Muscle layer of duodenum (tissue), 2 donors: ENCODE data around the gene TNFAIP3.

Source experiments
- H3K27ac ChIP-seq: one replicate; pipeline ENCODE4 v1.7.0; 2013; ENCODE audit warnings: mild to moderate bottlenecking, low read length
- H3K27me3 ChIP-seq: one replicate; pipeline ENCODE4 v1.7.0; 2013; ENCODE audit warnings: low read depth, mild to moderate bottlenecking, control low read depth, low read length
- H3K36me3 ChIP-seq, 2 donors: one replicate each; pipeline ENCODE4 v1.7.0; 2013; ENCODE audit warnings: low read length in 2 of 2, control low read depth in 1 of 2, mild to moderate bottlenecking in 1 of 2; ENCODE audit not compliant: insufficient read depth in 2 of 2, control insufficient read depth in 1 of 2
- H3K4me1 ChIP-seq, 2 donors: one replicate each; pipeline ENCODE4 v1.7.0; 2013; ENCODE audit warnings: low read length in 2 of 2, mild to moderate bottlenecking in 2 of 2, control low read depth in 1 of 2, moderate library complexity in 1 of 2; ENCODE audit not compliant: insufficient read depth in 2 of 2, control insufficient read depth in 1 of 2
- H3K4me3 ChIP-seq, 2 donors: one replicate each; pipeline ENCODE4 v1.7.0; 2013; ENCODE audit warnings: low read length in 2 of 2, low read depth in 1 of 2, mild to moderate bottlenecking in 1 of 2
- H3K9me3 ChIP-seq, 2 donors: one replicate each; pipeline ENCODE4 v1.7.0; 2013; ENCODE audit warnings: low read length in 2 of 2, control low read depth in 1 of 2, mild to moderate bottlenecking in 1 of 2; ENCODE audit not compliant: control insufficient read depth in 1 of 2
- donor health status: healthy.

The TNFAIP3 gene

GRCh38 chr6:137906020-137906472, 39.0 kb downstream of the TNFAIP3 start:
- no peak overlapping the region for H3K4me3 ChIP-seq
- no peaks in the 10 kb centered on the region for H3K36me3 ChIP-seq

DNA sequence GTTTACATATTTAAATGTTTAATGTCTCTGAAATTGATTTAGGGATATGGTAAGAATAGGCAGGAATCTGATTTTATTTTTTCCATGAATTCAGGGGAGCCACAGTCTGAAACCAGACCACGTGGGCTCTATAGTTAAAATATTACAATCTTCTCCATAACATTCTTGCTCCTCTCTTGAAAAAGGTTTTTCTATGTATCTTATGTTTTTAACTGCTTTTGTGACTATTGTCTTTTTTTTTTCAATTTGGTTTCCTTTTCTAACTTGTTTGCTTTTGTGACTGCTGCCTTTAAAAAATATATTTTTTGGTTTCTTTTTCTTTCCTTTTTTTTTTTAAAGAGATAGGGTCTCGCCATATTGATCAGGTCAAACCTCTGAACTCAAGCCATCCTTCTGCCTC, 40.1 kb downstream of the TNFAIP3 start:
- H3K9me3 ChIP-seq = no peaks in the 10 kb centered on the region
- H3K27me3 ChIP-seq = no peaks in the 10 kb centered on the region
- no peak overlapping the region for H3K27ac ChIP-seq
- H3K4me3 ChIP-seq = no peak overlapping the region
- H3K4me1 ChIP-seq = no peaks in the 10 kb centered on the region
- no peaks in the 10 kb centered on the region for H3K36me3 ChIP-seq

More at GRCh38 chr6:137906020-137906472, 39.0 kb downstream of the TNFAIP3 start:
- H3K4me1 ChIP-seq = no peaks in the 10 kb centered on the region
- H3K9me3 ChIP-seq = no peaks in the 10 kb centered on the region
- no peak overlapping the region for H3K27ac ChIP-seq
- H3K27me3 ChIP-seq = no peaks in the 10 kb centered on the region

DNA sequence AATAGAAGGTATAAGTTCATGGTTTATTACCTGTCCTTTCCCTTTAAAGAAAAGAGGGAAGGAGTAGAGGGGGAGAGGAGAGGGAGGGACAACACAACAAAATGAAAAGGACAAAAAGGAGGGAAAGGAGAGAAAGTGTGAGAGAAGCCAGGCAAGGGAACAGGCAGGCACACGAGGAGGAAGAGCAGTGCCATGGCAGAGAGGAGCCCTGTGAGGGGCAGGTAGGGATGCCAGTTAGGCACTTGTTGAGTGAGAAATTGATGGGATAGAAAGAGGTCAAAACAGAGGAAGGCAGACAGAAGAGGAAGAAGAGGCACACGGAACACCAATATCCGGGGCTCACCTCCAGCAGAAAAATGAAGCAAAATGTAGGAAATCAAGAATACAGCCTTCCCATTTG, 42.5 kb downstream of the TNFAIP3 start:
- Histone ChIP-seq H3K4me1 (no peaks in the 10 kb centered on the region), H3K9me3 (peaks cover 0 to 3% of the 10 kb centered on the region in 2 donors), H3K27me3 (no peaks in the 10 kb centered on the region), H3K27ac (no peak overlapping the region), H3K4me3 (no peak overlapping the region), H3K36me3 (no peaks in the 10 kb centered on the region)

DNA sequence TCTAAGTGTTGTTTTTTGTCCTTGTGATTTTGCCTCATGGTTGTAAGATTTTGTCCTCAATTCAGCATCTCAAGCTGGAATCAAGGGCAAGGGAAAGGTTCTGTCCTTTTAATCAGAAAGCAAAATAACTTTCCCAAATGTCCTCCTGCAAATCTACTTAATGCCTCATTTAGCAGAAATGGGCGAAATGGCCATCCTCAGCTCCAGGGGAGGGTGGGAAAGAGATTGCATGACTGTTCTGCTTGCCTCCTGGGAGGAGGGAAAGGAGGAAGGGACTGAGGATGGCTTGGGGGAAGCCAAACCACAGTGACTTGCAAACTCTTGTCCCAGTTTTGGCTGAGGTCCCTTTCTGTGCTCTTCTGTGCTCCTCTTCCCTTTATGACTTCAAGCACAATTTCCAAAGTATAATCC, 43.4 kb downstream of the TNFAIP3 start:
- no peak overlapping the region for H3K27ac ChIP-seq
- no peaks in the 10 kb centered on the region for H3K4me1 ChIP-seq
- no peaks in the 10 kb centered on the region for H3K36me3 ChIP-seq
- no peaks in the 10 kb centered on the region for H3K27me3 ChIP-seq
- H3K4me3 ChIP-seq = no peak overlapping the region
- peaks cover 0 to 3% of the 10 kb centered on the region in 2 donors for H3K9me3 ChIP-seq

DNA sequence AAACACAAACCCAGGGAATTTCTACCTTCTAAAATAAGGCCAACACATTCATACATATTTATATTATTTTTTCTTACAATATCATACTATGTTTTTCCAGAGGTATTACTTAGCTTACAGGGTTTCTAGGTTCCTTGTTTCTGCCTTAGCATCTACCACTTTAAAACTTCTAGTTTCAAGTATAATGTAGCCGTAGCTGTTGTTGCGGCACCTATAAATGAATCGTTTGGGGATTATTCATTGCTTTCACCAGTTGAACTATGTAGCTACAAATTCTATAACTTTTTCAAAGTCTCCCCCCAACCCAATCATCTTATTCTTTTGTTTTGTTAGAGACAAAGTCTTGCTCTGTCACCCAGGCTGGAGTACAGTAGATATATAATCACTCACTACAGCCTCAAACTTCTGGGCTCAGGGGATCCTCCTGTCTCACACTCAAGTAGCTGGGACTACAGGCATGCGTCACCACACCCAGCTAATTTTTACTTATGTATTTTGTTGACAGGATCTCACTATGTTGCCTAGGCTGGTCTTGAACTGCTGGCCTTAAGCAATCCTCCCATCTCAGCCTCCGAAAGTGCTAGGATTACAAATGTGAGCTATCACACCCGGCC, 43.9 kb downstream of the TNFAIP3 start:
- Histone ChIP-seq H3K36me3 (no peaks in the 10 kb centered on the region), H3K27ac (no peak overlapping the region), H3K4me3 (no peak overlapping the region), H3K27me3 (no peaks in the 10 kb centered on the region), H3K9me3 (peaks cover 0 to 3% of the 10 kb centered on the region in 2 donors), H3K4me1 (no peaks in the 10 kb centered on the region)

DNA sequence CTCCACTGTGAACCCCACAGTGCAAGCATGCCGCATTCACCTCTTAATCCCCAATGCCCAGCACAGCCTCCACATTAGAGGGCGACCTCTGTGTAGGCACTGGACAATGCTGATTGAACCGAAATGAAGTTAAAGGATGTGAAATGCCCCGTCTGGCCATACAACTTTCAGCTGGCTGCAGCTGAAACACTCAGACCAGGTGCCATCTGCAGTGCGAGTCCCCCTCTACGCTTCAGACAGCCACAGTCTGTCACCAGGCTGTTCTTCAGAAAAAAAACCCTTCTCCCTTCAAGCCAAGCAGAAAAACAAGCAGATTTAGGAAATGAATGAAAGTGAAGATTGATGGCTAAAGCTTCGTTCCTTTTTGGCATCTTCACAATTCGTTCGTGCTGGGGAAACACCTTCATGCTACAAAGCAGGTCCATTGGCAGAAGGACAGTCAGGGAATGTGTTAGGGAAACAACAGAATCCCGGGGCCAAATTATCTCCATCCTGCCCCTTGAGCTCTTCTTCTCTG, 44.7 kb downstream of the TNFAIP3 start:
- Histone ChIP-seq H3K27ac (no peak overlapping the region), H3K4me1 (no peaks in the 10 kb centered on the region), H3K4me3 (no peak overlapping the region), H3K36me3 (no peaks in the 10 kb centered on the region), H3K27me3 (no peaks in the 10 kb centered on the region), H3K9me3 (peaks cover 0 to 3% of the 10 kb centered on the region in 2 donors)

DNA sequence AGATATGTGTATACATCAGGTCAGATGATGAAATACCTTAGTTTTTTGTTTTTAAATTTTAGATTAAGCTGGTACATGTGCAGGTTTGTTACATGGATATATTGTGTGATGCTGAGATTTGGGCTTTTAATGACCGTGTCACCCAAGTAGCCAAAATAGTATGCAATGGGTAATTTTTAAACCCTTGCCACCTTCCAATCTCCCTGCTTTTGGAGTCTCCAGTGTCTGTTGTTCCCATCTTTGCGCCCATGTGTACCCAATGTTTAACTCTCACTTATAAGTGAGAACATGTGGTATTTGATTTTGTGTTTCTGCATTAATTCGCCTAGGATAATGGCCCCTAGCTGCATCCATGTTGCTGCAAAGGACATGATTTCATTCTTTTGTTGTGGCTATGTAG, 45.8 kb downstream of the TNFAIP3 start:
- no peaks in the 10 kb centered on the region for H3K4me1 ChIP-seq
- H3K4me3 ChIP-seq = no peak overlapping the region
- H3K27ac ChIP-seq = no peak overlapping the region
- H3K36me3 ChIP-seq = no peaks in the 10 kb centered on the region
- H3K27me3 ChIP-seq = no peaks in the 10 kb centered on the region
- peaks cover 0 to 3% of the 10 kb centered on the region in 2 donors for H3K9me3 ChIP-seq

DNA sequence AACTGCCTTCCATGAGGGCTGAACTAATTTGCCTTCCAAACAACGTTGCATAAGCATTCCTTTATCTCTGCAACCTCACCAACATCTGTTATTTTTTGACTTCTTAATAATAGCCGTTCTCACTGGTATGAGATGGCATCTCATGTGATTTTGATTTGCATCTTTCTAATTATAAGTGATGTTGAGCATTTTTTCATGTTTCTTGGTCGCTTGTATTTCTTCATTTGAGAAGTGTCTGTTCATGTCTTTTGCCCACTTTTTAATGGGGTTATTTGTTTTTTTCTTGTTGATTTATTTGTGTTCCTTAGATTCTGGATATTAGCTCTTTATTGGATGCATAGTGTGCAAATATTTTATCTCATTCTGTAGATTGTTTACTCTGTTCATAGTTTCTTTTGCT, 46.4 kb downstream of the TNFAIP3 start:
- no peaks in the 10 kb centered on the region for H3K36me3 ChIP-seq
- no peaks in the 10 kb centered on the region for H3K4me1 ChIP-seq
- H3K9me3 ChIP-seq = peaks cover 0 to 3% of the 10 kb centered on the region in 2 donors
- no peaks in the 10 kb centered on the region for H3K27me3 ChIP-seq
- H3K27ac ChIP-seq = no peak overlapping the region
- H3K4me3 ChIP-seq = no peak overlapping the region

DNA sequence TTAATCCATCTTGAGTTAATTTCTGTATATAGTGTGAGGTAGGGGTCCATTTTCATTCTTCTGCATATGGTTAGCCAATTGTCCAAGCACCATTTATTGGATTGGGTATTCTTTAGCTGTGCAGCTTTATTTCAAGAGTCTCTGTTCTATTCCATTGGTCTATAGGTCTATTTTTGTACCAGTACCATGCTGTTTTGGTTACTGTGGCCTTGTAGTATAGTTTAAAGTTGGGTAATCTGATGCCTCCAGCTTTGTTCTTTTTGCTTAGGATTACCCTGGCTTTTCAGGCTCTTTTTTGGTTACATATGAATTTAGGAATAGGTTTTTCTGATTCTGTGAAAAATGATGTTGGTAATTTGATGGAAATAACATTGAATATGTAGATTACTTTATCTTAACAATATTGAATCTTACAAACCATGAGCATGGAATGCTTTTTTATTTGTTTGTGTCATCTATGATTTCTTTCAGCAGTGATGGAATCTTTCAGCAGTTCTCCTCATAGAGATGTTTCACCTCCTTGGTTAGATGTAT, 47.0 kb downstream of the TNFAIP3 start:
- no peak overlapping the region for H3K4me3 ChIP-seq
- no peaks in the 10 kb centered on the region for H3K4me1 ChIP-seq
- H3K9me3 ChIP-seq = peaks cover 0 to 3% of the 10 kb centered on the region in 2 donors
- no peaks in the 10 kb centered on the region for H3K36me3 ChIP-seq
- H3K27me3 ChIP-seq = no peaks in the 10 kb centered on the region
- no peak overlapping the region for H3K27ac ChIP-seq

DNA sequence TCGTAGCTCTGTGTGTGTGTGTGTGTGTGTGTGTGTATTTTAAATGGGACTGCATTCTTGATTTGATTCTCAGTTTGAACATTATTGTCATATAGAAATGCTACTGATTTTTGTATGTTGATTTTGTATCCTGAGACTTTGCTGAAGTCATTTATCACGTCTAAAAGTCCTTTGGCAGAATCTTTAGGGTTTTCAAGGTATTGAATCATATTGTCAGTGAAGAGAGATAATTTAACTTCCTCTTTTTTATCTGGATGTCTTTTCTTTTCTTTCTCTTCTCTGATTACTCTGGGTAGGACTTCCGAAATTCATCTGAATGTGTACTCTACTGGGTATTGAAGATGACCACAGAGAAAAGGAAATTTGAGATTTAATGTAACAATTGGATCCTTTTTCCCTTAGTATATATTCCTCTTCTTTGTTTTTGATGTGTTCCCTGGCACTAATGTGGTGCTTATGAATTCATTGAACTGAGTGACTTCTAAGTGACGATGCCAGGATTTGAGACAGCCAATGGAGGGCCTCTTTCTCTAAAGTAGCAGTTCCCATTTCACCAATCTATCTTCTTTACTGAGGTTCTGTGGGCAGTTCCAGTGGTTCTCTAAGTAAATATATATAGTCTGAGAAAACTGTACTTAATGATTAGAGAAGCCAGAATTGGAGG, 47.6 kb downstream of the TNFAIP3 start:
- H3K4me1 ChIP-seq = no peaks in the 10 kb centered on the region
- no peaks in the 10 kb centered on the region for H3K36me3 ChIP-seq
- peaks cover 0 to 3% of the 10 kb centered on the region in 2 donors for H3K9me3 ChIP-seq
- H3K4me3 ChIP-seq = no peak overlapping the region
- H3K27ac ChIP-seq = no peak overlapping the region
- no peaks in the 10 kb centered on the region for H3K27me3 ChIP-seq

DNA sequence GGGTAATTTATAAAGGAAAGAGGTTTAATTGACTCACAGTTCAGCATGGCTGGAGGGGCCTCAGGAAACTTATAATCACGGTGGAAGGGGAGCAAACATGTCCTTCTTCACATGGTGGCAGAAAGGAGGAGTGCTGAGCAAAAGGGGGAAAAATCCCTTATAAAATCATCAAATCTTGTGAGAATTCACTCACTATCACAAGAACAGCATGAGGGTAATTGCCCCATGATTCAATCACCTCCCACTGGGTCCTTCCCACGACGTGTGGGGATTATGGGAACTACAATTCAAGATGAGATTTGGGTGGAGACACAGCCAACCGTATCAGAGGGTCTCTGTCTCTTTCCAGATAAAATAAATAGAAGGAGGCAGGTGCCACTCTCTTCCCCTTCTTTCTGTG, 48.7 kb downstream of the TNFAIP3 start:
- no peaks in the 10 kb centered on the region for H3K36me3 ChIP-seq
- no peak overlapping the region for H3K27ac ChIP-seq
- H3K27me3 ChIP-seq = no peaks in the 10 kb centered on the region
- peaks cover 0 to 3% of the 10 kb centered on the region in 2 donors for H3K9me3 ChIP-seq
- no peak overlapping the region for H3K4me3 ChIP-seq
- H3K4me1 ChIP-seq = no peaks in the 10 kb centered on the region
